ENCODE results near the gene RIMKLB.

DNA sequence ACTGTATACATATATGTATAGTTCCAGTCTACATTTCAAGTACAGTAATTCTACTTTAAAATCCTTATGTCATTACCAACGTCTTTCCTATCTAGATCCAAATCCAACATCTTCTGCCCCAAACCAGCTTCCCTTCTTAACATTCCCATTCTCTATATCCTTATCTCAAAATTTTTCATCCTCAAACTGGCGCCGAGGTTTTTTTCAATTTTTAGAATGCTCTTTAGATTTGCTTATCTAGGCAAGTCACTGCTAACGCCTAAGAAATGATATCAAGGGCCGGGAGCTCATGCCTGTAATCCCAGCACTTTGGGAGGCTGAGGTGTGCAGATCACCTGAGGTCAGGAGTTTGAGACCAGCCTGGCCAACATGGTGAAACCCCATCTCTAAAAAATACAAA, 48.3 kb downstream of the RIMKLB start:
- TF ChIP-seq EZH2phosphoT487 (IDR thresholded peaks at IDR 0.05; ENCODE audit: borderline replicate concordance) (no peak), JUND (IDR thresholded peaks at IDR 0.05) (no peak), POLR2AphosphoS5 (IDR thresholded peaks at IDR 0.05; ENCODE audit: low read depth, low read length) (no peak)
- TF ChIP-seq, protein P1, sequence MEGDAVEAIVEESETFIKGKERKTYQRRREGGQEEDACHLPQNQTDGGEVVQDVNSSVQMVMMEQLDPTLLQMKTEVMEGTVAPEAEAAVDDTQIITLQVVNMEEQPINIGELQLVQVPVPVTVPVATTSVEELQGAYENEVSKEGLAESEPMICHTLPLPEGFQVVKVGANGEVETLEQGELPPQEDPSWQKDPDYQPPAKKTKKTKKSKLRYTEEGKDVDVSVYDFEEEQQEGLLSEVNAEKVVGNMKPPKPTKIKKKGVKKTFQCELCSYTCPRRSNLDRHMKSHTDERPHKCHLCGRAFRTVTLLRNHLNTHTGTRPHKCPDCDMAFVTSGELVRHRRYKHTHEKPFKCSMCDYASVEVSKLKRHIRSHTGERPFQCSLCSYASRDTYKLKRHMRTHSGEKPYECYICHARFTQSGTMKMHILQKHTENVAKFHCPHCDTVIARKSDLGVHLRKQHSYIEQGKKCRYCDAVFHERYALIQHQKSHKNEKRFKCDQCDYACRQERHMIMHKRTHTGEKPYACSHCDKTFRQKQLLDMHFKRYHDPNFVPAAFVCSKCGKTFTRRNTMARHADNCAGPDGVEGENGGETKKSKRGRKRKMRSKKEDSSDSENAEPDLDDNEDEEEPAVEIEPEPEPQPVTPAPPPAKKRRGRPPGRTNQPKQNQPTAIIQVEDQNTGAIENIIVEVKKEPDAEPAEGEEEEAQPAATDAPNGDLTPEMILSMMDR (IDR thresholded peaks at IDR 0.05 in 2 of 3, conservative IDR thresholded peaks at IDR 0.05 in 1 of 3; ENCODE audit: borderline replicate concordance in 1 of 3, insufficient read depth in 1 of 3, low read depth in 2 of 3, low read length in 2 of 3), result no peak
- TF ChIP-seq, protein P2, sequence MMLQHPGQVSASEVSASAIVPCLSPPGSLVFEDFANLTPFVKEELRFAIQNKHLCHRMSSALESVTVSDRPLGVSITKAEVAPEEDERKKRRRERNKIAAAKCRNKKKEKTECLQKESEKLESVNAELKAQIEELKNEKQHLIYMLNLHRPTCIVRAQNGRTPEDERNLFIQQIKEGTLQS (IDR thresholded peaks at IDR 0.05), result no peak

All from HCT116 (cell line).